ENCODE results near the gene SLC48A1. TPM values are rescaled to one million over a fixed set of nuclear protein-coding genes. Genes with fewer than 3 reads are reported as not detected.

The SLC48A1 gene
- total and polyA plus RNA-seq, 2 donors (not counting 3 experiments of a cell fraction or from before 2014, with no cell fraction given) = 17.3 to 20.3 TPM

DNA sequence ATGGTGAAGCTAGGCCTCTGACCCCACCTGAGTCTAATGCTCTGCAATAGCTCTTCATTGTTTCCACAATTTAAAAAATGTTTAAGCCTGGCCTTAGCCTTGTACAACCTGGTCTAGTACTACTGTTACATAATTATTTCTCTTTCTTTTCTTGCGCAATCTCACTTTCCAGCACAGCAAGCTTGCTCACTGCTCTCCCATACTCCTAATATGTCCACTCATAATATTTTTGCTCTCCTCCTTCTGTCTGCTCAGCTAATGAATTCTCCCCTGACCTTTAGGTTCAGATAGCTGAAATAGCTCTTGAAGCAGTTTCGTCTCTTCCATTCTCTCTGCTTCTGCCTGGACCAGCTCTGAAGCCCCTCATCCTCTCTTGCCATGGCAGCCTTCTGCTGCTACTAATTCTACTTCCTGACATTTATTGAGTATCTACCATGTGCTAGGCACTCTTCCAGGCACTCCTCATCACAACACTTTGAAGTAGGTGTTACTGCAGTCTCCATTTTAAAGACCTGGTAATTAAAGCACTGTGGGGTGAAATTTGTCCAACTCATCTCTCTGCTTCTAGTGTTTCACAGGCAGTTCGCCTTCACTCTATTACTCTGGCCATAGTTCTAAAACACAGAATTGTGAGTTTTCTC lies 2.8 kb upstream of the SLC48A1 start:
- Histone ChIP-seq H3K9me3 (replicated peaks; ENCODE audit: control insufficient read depth, insufficient read depth, low read length) (no peaks in the 10 kb centered on the region), H3K9me1 (replicated peaks; ENCODE audit: control insufficient read depth, extremely low read depth, insufficient read depth, low read length) (no peaks in the 10 kb centered on the region), H4K20me1 (replicated peaks; ENCODE audit: control insufficient read depth, extremely low read depth, insufficient read depth, low read length) (no peaks in the 10 kb centered on the region), H3K36me3 (ENCODE audit: control insufficient read depth in 2 of 2, extremely low read depth in 1 of 2, insufficient read depth in 2 of 2, low read length in 2 of 2) (no peaks in the 10 kb centered on the region), H3K27me3 (ENCODE audit: control insufficient read depth in 2 of 2, insufficient read depth in 2 of 2, low read length in 2 of 2) (no peaks in the 10 kb centered on the region), H3K4me1 (ENCODE audit: control insufficient read depth, extremely low read depth, insufficient read depth, low read length) (peaks cover 15% of the 10 kb centered on the region), H3K79me2 (ENCODE audit: control insufficient read depth, insufficient read depth, low read length) (no peaks in the 10 kb centered on the region), H2AFZ (ENCODE audit: low read depth, low read length) (no peak overlapping the region), H3K4me3 (replicated peaks in 1 of 3; ENCODE audit: insufficient read depth in 1 of 3, low read depth in 1 of 3, low read length in 3 of 3) (no peak overlapping the region), H3K4me2 (ENCODE audit: insufficient read depth, low read length) (no peak overlapping the region), H3K9ac (replicated peaks; ENCODE audit: extremely low read depth, insufficient read depth, low read length) (no peak overlapping the region), H3K27ac (ENCODE audit: insufficient read depth, low read depth, low read length) (no peak overlapping the region)
- BruUV-seq (replicated peaks) = no TSS peak
- CTCF ChIA-PET = interaction anchor here (1.0 to 10.1 kb wide), 7 partner anchors 9 to 69 kb away, joined by 3 to 385 read pairs (median 99); partner anchors contain the start of gene RAPGEF3
- FAIRE-seq (no peak), DNase-seq (ENCODE audit: low read depth, low spot score) (no peak)
- POLR2A ChIA-PET = no interaction called here
- intact Hi-C loops (cut with micrococcal nuclease) (no loop called here), dilution Hi-C loops (cut with MboI; ENCODE audit: extremely low pct_ligation_motif_present, low sequenced_read_pairs) (no loop called here)
- no peak for TF ChIP-seq JUN (IDR thresholded peaks at IDR 0.05; ENCODE audit: borderline replicate concordance, insufficient read depth, insufficient read length, low read depth)
- TF ChIP-seq FOS (IDR thresholded peaks at IDR 0.05; ENCODE audit: borderline replicate concordance, insufficient read depth, low read length) = no peak
- no peak for TF ChIP-seq EZH2 (IDR thresholded peaks at IDR 0.05; ENCODE audit: borderline replicate concordance, low read depth, low read length, severe bottlenecking)
- TF ChIP-seq POLR2AphosphoS5 (IDR thresholded peaks at IDR 0.05; ENCODE audit: insufficient read depth, low read depth, low read length) = no peak
- TF ChIP-seq, protein P1, sequence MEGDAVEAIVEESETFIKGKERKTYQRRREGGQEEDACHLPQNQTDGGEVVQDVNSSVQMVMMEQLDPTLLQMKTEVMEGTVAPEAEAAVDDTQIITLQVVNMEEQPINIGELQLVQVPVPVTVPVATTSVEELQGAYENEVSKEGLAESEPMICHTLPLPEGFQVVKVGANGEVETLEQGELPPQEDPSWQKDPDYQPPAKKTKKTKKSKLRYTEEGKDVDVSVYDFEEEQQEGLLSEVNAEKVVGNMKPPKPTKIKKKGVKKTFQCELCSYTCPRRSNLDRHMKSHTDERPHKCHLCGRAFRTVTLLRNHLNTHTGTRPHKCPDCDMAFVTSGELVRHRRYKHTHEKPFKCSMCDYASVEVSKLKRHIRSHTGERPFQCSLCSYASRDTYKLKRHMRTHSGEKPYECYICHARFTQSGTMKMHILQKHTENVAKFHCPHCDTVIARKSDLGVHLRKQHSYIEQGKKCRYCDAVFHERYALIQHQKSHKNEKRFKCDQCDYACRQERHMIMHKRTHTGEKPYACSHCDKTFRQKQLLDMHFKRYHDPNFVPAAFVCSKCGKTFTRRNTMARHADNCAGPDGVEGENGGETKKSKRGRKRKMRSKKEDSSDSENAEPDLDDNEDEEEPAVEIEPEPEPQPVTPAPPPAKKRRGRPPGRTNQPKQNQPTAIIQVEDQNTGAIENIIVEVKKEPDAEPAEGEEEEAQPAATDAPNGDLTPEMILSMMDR (IDR thresholded peaks at IDR 0.05; ENCODE audit: extremely low read depth in 1 of 2, insufficient read depth in 1 of 2, low read depth in 1 of 2, low read length in 2 of 2) = no peak
- no peak for TF ChIP-seq GATA2 (IDR thresholded peaks at IDR 0.05; ENCODE audit: insufficient read depth, insufficient read length, low read depth, low read length)
- TF ChIP-seq MYC (IDR thresholded peaks at IDR 0.05; ENCODE audit: low read depth, low read length) = no peak
- no peak for TF ChIP-seq POLR2A (IDR thresholded peaks at IDR 0.05; ENCODE audit: low read depth, low read length)
- TF ChIP-seq, protein P2, sequence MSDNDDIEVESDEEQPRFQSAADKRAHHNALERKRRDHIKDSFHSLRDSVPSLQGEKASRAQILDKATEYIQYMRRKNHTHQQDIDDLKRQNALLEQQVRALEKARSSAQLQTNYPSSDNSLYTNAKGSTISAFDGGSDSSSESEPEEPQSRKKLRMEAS (IDR thresholded peaks at IDR 0.05; ENCODE audit: insufficient read depth, insufficient read length) = no peak

Data from endothelial cell of umbilical vein (primary cell).